Neural crest cell (in vitro differentiated cells): ENCODE results near the gene CDK7. TPM values are rescaled to one million over a fixed set of nuclear protein-coding genes. Genes with fewer than 3 reads are reported as not detected.
"Not testable (repeated sequence)": the region's sequence is repeated elsewhere in the genome, so short reads cannot be mapped to it uniquely, and the experiment has no call there.

Experiments
- DNase-seq: peaks from one replicate; pipeline ENCODE4 v3.0.0; 2021; ENCODE audit warnings: low read depth, mixed read lengths, low spot score
- H3K27ac Mint-ChIP-seq: one replicate; pipeline ENCODE4 v1.8.0; 2021; ENCODE audit warnings: mild to moderate bottlenecking, mixed read lengths; ENCODE audit not compliant: unreplicated experiment
- H3K27me3 Mint-ChIP-seq: 2 replicates; pipeline ENCODE4 v1.8.0; 2021; ENCODE audit warnings: low read depth, mild to moderate bottlenecking, mixed read lengths
- H3K36me3 Mint-ChIP-seq: 2 replicates; pipeline ENCODE4 v1.8.0; 2021; ENCODE audit warnings: low read depth, mild to moderate bottlenecking, mixed read lengths
- H3K4me1 Mint-ChIP-seq: 2 replicates; pipeline ENCODE4 v1.8.0; 2021; ENCODE audit warnings: mixed read lengths
- H3K4me3 Mint-ChIP-seq: one replicate; pipeline ENCODE4 v1.8.0; 2021; ENCODE audit warnings: mild to moderate bottlenecking, mixed read lengths
- H3K9me3 Mint-ChIP-seq: 2 replicates; pipeline ENCODE4 v1.8.0; 2021; ENCODE audit warnings: mixed read lengths
- total RNA-seq: library from RNA; stranded (reverse); gene quantifications from 2 replicates; pipeline ENCODE4 v1.2.1, GENCODE V29; 2021
- TF ChIP-seq, protein P1 (sequence below): fragments of 200-600 bp; sonication (generic); conservative IDR thresholded peaks from 2 replicates; pipeline ENCODE4 v1.5.0; 2021; ENCODE audit warnings: antibody characterized with exemption, mild to moderate bottlenecking

CDK7 gene
- total RNA-seq, 1 donor from 2014 or later = 29.4 TPM

DNA sequence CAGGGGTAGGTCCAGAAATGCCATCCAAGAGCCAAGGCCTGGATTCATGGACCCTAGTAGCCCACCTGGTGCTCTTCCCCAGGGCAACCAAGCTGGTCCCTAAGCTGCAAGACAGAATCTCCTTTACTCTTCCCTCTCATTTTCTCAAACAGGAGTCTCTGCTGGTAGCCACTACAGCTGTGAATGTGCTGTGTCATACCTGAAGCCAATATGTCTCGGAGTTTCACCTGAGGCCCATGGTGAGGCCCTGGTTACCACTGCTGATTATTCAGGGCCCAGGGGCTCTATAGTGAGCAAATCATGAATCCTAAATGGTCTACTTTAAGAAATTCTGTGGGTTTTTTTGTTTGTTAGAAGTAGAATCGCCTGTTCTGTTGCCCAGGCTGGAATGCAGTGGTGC is 15.9 kb downstream of the CDK7 start:
- Mint-ChIP-seq H3K36me3 (peaks cover 10% of the 10 kb centered on the region), H3K4me3 (no peak overlapping the region), H3K4me1 (peaks cover 4% of the 10 kb centered on the region), H3K27me3 (no peaks in the 10 kb centered on the region), H3K9me3 (peaks cover 3% of the 10 kb centered on the region), H3K27ac (peak overlapping the region; percentile 35)
- TF ChIP-seq, protein P1, sequence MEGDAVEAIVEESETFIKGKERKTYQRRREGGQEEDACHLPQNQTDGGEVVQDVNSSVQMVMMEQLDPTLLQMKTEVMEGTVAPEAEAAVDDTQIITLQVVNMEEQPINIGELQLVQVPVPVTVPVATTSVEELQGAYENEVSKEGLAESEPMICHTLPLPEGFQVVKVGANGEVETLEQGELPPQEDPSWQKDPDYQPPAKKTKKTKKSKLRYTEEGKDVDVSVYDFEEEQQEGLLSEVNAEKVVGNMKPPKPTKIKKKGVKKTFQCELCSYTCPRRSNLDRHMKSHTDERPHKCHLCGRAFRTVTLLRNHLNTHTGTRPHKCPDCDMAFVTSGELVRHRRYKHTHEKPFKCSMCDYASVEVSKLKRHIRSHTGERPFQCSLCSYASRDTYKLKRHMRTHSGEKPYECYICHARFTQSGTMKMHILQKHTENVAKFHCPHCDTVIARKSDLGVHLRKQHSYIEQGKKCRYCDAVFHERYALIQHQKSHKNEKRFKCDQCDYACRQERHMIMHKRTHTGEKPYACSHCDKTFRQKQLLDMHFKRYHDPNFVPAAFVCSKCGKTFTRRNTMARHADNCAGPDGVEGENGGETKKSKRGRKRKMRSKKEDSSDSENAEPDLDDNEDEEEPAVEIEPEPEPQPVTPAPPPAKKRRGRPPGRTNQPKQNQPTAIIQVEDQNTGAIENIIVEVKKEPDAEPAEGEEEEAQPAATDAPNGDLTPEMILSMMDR = no peak
- no peak for DNase-seq

DNA sequence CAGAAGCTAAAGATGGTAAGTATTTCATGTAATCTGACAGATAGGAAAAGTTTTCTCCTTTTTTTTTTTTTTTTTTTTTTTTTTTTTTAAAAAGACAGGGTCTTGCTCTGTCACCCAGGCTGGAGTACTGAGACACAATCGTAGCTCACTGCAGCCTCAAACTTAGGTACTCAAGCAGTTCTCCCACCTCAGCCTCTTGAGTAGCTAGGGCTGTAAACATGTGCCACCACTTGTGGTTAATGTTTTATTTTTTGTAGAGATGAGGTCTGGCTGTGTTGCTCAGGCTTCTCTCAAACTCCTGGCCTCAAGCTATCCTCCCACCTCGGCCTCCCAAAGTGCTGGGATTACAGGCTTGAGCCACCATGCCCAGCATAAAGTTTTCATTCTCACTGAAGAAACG is 17.8 kb downstream of the CDK7 start:
- TF ChIP-seq, protein P1 = no peak
- Mint-ChIP-seq H3K27me3 (no peaks in the 10 kb centered on the region), H3K4me1 (peaks cover 4% of the 10 kb centered on the region), H3K9me3 (no peaks in the 10 kb centered on the region), H3K4me3 (no peak overlapping the region), H3K36me3 (peaks cover 3% of the 10 kb centered on the region), H3K27ac (no peak overlapping the region)
- DNase-seq = no peak

DNA sequence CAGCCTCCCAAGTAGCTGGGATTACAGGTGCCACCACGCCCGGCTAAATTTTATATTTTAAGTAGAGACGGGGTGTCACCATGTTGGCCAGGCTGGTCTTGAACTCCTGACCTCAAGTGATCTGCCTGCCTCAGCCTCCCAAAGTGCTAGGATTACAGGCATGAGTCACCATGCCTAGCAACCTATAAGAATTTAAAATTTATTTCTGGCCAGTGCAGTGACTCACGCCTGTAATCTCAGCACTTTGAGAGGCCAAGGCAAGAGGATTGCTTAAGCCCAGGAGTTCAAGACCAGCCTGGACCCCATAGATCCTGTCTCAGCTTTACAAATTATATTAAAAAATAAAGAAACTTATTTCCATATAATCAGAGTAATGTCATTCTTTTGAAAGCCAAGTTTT is 21.3 kb downstream of the CDK7 start:
- H3K9me3 Mint-ChIP-seq, DNase-seq, H3K36me3 Mint-ChIP-seq, H3K4me3 Mint-ChIP-seq, H3K27me3 Mint-ChIP-seq, H3K27ac Mint-ChIP-seq, H3K4me1 Mint-ChIP-seq: not testable (repeated sequence)

DNA sequence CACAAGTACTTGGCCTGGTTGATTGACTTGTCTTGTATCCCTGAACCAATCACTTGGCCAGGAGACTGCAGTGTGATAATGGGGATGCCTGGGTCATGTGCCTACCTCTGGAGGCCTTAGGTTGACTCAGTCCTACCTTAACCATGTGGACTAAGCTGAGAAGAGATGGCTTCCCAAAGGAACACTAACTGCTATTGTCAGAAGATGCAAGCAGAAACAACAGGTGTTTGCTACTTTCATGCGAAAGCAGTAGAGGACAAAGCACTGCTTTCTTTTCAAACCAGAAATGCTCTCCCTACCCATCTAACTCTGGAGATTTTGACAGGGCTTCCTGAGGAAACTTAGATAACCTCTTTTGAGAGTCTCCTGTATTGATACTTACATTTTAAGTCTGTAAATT is 22.9 kb downstream of the CDK7 start:
- Mint-ChIP-seq H3K27ac (no peak overlapping the region), H3K4me1 (no peaks in the 10 kb centered on the region), H3K4me3 (no peak overlapping the region), H3K9me3 (no peaks in the 10 kb centered on the region), H3K27me3 (no peaks in the 10 kb centered on the region), H3K36me3 (peaks cover 5% of the 10 kb centered on the region)
- no peak for DNase-seq
- TF ChIP-seq, protein P1 = no peak

DNA sequence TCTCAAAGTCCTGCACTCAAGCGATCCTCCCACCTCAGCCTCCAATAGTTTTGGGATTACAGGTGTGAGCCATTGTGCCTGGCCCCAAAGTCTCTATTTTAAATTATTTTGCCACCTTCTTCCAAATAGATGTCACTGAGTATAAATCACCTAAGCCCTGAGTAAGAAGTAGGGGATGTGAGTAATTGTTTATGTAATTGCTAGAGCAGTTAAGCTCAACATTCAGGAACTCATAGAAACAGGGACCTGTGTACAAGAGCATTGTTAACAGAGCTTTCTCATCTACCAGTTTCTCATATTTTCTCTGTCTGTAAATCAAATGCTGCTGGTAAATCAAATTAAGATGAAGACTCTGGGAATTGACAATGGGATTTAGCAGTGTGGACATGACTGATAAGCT is 26.3 kb downstream of the CDK7 start:
- Mint-ChIP-seq H3K27me3 (no peaks in the 10 kb centered on the region), H3K36me3 (peaks cover 5% of the 10 kb centered on the region), H3K4me1 (no peaks in the 10 kb centered on the region), H3K4me3 (no peak overlapping the region), H3K9me3 (no peaks in the 10 kb centered on the region), H3K27ac (peak overlapping the region; percentile 78)
- TF ChIP-seq, protein P1 = no peak
- DNase-seq = no peak

DNA sequence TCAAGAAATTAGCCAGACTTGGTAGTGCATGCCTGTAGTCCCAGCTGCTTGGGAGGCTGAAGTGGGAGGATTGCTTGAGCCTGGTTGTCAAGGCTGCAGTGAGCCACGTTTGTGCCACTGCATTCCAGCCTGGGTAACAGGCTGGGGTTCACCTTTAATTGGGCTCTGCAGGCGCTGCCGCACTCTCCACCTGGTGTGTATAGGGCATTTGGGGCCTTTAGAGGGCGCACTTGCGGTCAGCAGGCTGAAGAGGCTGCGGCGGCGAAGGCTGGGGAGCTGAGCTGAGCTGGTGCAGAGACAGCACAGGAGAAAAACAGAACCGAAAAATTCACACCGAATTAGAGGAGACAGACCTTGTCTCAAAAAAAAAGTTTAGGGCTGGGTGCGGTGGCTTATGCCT is 31.2 kb downstream of the CDK7 start:
- DNase-seq = no peak
- H3K4me3 Mint-ChIP-seq = no peak overlapping the region
- TF ChIP-seq, protein P1 = peak; percentile 45
- no peak overlapping the region for H3K27ac Mint-ChIP-seq
- H3K9me3 Mint-ChIP-seq = no peaks in the 10 kb centered on the region
- peaks cover 3% of the 10 kb centered on the region for H3K36me3 Mint-ChIP-seq
- H3K27me3 Mint-ChIP-seq = no peaks in the 10 kb centered on the region
- no peaks in the 10 kb centered on the region for H3K4me1 Mint-ChIP-seq
